Muscle layer of duodenum (tissue), 2 donors: ENCODE results near the gene EPHA5.

Experiments
- H3K27ac ChIP-seq: one replicate; pipeline ENCODE4 v1.7.0; 2013; ENCODE audit warnings: mild to moderate bottlenecking, low read length
- H3K27me3 ChIP-seq: one replicate; pipeline ENCODE4 v1.7.0; 2013; ENCODE audit warnings: low read depth, mild to moderate bottlenecking, control low read depth, low read length
- H3K36me3 ChIP-seq, 2 donors: one replicate each; pipeline ENCODE4 v1.7.0; 2013; ENCODE audit warnings: low read length in 2 of 2, control low read depth in 1 of 2, mild to moderate bottlenecking in 1 of 2; ENCODE audit not compliant: insufficient read depth in 2 of 2, control insufficient read depth in 1 of 2
- H3K4me1 ChIP-seq, 2 donors: one replicate each; pipeline ENCODE4 v1.7.0; 2013; ENCODE audit warnings: low read length in 2 of 2, mild to moderate bottlenecking in 2 of 2, control low read depth in 1 of 2, moderate library complexity in 1 of 2; ENCODE audit not compliant: insufficient read depth in 2 of 2, control insufficient read depth in 1 of 2
- H3K4me3 ChIP-seq, 2 donors: one replicate each; pipeline ENCODE4 v1.7.0; 2013; ENCODE audit warnings: low read length in 2 of 2, low read depth in 1 of 2, mild to moderate bottlenecking in 1 of 2
- H3K9me3 ChIP-seq, 2 donors: one replicate each; pipeline ENCODE4 v1.7.0; 2013; ENCODE audit warnings: low read length in 2 of 2, control low read depth in 1 of 2, mild to moderate bottlenecking in 1 of 2; ENCODE audit not compliant: control insufficient read depth in 1 of 2
- donor health status: healthy.

Gene EPHA5

DNA sequence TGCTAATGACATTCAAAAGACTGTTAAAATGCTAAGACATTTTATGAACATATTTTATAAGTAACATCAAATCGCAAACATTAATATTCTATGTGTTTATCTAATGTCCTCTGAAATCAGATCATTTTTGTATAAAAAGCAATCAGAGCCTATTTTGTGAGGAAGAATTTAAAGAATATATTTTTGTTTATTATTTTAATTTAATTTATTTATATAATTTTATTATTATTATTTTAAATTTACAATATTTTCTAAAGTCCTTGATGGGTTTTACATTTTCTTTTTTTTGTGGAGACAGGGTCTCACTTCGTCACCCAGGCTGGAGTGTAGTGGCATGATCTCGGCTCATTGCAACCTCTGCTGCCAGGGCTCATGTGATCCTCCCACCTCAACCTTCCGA, 262.8 kb downstream of the EPHA5 start:
- H3K9me3 ChIP-seq: no peaks in the 10 kb centered on the region
- no peak overlapping the region for H3K27ac ChIP-seq
- H3K4me3 ChIP-seq: no peak overlapping the region
- H3K4me1 ChIP-seq: no peaks in the 10 kb centered on the region
- no peaks in the 10 kb centered on the region for H3K27me3 ChIP-seq
- H3K36me3 ChIP-seq: no peaks in the 10 kb centered on the region

DNA sequence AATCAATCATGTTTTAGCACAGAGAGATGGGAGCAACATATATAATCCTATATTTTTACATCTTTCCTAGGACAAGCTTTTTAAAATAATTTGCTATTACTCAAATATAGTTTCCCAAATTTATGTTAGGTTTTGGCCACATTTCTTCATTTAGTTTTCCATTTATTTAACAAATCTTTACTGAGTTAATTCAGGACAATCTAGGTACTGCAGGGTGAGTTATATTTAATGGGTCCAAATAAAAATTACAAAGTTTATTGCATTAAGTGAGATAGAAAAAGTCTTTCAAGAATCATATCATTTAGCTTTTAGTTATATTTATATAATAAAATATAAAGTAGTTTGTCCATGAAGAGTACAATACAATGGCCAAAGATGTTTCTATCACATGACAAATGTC, 269.2 kb downstream of the EPHA5 start:
- no peaks in the 10 kb centered on the region for H3K9me3 ChIP-seq
- H3K27ac ChIP-seq: no peak overlapping the region
- H3K4me1 ChIP-seq: no peaks in the 10 kb centered on the region
- no peak overlapping the region for H3K4me3 ChIP-seq
- H3K27me3 ChIP-seq: no peaks in the 10 kb centered on the region
- H3K36me3 ChIP-seq: no peaks in the 10 kb centered on the region

DNA sequence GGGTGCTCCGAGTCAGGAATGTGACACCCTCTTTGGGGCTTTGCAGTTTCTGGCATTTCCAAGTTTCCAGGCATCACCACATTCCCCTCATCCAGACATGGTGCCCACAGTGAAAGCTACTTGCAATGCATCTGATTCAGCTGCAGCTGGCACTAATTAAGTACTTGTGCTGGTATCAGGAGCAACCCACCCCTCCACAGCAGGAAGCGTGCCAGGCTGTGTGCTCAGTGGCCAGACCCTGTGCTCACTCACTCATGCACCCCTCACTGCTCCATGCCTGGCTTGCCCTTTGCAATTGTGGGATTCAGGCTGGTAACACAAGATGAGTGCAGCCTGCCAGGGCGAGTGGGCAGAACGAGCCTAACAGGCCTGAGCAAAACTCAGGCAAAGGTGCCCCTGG, 271.2 kb downstream of the EPHA5 start:
- Histone ChIP-seq H3K27me3 (no peaks in the 10 kb centered on the region), H3K36me3 (no peaks in the 10 kb centered on the region), H3K4me1 (no peaks in the 10 kb centered on the region), H3K9me3 (no peaks in the 10 kb centered on the region), H3K4me3 (no peak overlapping the region), H3K27ac (no peak overlapping the region)

- Histone ChIP-seq H3K4me3 (no peak overlapping the region), H3K9me3 (no peaks in the 10 kb centered on the region), H3K36me3 (no peaks in the 10 kb centered on the region), H3K27me3 (no peaks in the 10 kb centered on the region), H3K27ac (no peak overlapping the region), H3K4me1 (no peaks in the 10 kb centered on the region)
These were observed 277.2 kb downstream of the EPHA5 start for GRCh38 chr4:65393078-65393477.

DNA sequence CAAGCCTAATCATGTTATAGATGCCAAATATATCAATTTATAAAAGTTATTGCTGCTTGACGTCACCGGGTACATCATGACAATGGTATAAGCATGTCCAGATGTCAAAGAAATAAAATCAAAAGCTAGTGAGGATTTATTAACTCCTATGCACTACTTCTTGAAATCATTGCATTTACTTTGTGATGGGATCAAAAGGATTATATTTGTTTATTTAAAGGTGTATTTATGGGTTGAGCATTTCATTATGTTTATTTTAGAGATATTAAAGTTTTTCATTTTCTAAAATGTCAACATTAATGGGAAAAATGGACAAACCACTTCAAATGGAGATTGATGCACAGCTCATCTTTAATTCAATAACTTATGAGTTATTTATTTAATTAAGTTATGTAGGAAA, 277.8 kb downstream of the EPHA5 start:
- Histone ChIP-seq H3K27ac (no peak overlapping the region), H3K4me3 (no peak overlapping the region), H3K27me3 (no peaks in the 10 kb centered on the region), H3K36me3 (no peaks in the 10 kb centered on the region), H3K4me1 (no peaks in the 10 kb centered on the region), H3K9me3 (no peaks in the 10 kb centered on the region)

- no peaks in the 10 kb centered on the region for H3K4me1 ChIP-seq
- no peaks in the 10 kb centered on the region for H3K36me3 ChIP-seq
- H3K27ac ChIP-seq: no peak overlapping the region
- no peak overlapping the region for H3K4me3 ChIP-seq
- no peaks in the 10 kb centered on the region for H3K9me3 ChIP-seq
- H3K27me3 ChIP-seq: no peaks in the 10 kb centered on the region
These were observed 278.5 kb downstream of the EPHA5 start for GRCh38 chr4:65391814-65392213.

GRCh38 chr4:65391382-65391781, 278.9 kb downstream of the EPHA5 start:
- H3K36me3 ChIP-seq: no peaks in the 10 kb centered on the region
- H3K27ac ChIP-seq: no peak overlapping the region
- H3K4me3 ChIP-seq: no peak overlapping the region
- H3K4me1 ChIP-seq: no peaks in the 10 kb centered on the region
- no peaks in the 10 kb centered on the region for H3K27me3 ChIP-seq
- no peaks in the 10 kb centered on the region for H3K9me3 ChIP-seq

GRCh38 chr4:65386927-65387326, 283.4 kb downstream of the EPHA5 start:
- H3K4me3 ChIP-seq: no peak overlapping the region
- no peaks in the 10 kb centered on the region for H3K4me1 ChIP-seq
- H3K36me3 ChIP-seq: no peaks in the 10 kb centered on the region
- no peak overlapping the region for H3K27ac ChIP-seq
- H3K27me3 ChIP-seq: no peaks in the 10 kb centered on the region
- no peaks in the 10 kb centered on the region for H3K9me3 ChIP-seq

- Histone ChIP-seq H3K27me3 (no peaks in the 10 kb centered on the region), H3K9me3 (no peaks in the 10 kb centered on the region), H3K4me3 (no peak overlapping the region), H3K36me3 (no peaks in the 10 kb centered on the region), H3K27ac (no peak overlapping the region), H3K4me1 (no peaks in the 10 kb centered on the region)
These were observed 286.5 kb downstream of the EPHA5 start for GRCh38 chr4:65383589-65384305.

DNA sequence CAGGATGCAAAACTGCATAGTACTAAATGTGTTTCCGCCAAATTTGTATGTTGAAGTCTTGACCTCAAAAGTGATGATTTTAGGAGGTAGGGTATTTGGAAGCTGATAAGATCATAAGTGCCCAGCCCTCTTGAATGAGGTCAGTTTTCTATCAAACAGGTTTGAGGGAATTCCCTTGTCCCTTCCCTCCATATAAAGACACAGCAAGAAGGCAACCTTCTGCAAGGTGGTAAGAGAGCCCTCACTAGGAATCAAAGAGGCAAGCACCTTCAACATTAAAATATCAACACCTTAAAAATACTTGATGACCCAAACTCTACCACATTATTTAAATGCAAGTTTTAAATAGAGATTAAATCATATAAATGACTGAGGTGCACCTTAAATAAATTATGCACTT, 288.6 kb downstream of the EPHA5 start:
- H3K9me3 ChIP-seq: no peaks in the 10 kb centered on the region
- H3K4me1 ChIP-seq: no peaks in the 10 kb centered on the region
- no peak overlapping the region for H3K27ac ChIP-seq
- no peaks in the 10 kb centered on the region for H3K36me3 ChIP-seq
- no peaks in the 10 kb centered on the region for H3K27me3 ChIP-seq
- H3K4me3 ChIP-seq: no peak overlapping the region

DNA sequence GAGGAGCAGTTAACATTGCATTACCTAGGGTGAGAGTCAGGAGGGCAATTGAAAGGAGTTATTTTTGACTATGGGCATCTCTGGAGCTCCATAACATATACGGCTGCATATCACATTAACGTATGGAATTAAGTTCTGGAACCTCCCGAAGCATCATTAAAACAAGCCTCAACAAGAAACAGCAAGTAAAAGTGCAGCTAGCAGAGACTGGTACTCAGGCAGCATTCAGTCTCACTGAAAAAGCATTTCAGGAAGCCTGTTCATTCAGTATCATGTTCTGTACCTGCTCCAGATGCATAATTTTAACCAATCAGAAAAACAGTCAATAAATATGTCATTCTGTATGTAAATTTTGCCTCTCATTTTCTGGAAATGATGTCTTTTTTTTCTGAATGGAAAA, 299.6 kb downstream of the EPHA5 start:
- Histone ChIP-seq H3K4me3 (no peak overlapping the region), H3K27ac (no peak overlapping the region), H3K9me3 (no peaks in the 10 kb centered on the region), H3K4me1 (no peaks in the 10 kb centered on the region), H3K36me3 (no peaks in the 10 kb centered on the region), H3K27me3 (no peaks in the 10 kb centered on the region)

GRCh38 chr4:65367306-65367705, 303.0 kb downstream of the EPHA5 start:
- no peaks in the 10 kb centered on the region for H3K27me3 ChIP-seq
- H3K4me3 ChIP-seq: no peak overlapping the region
- no peak overlapping the region for H3K27ac ChIP-seq
- no peaks in the 10 kb centered on the region for H3K36me3 ChIP-seq
- no peaks in the 10 kb centered on the region for H3K9me3 ChIP-seq
- no peaks in the 10 kb centered on the region for H3K4me1 ChIP-seq
